ENCODE results near the gene SKI. TPM values are rescaled to one million over a fixed set of nuclear protein-coding genes. Genes with fewer than 3 reads are reported as not detected.
A peak's percentile ranks its signal among the peaks of the same experiment; 100 is the strongest.

The SKI gene
- total RNA-seq, 1 donor from 2014 or later: 132 TPM

GRCh38 chr1:2184934-2185333, 43.2 kb upstream of the SKI start:
- no peaks in the 10 kb centered on the region for H3K9me3 Mint-ChIP-seq (ENCODE audit: unreplicated experiment)
- no peak overlapping the region for H3K27ac Mint-ChIP-seq (ENCODE audit: unreplicated experiment)
- H3K4me3 Mint-ChIP-seq (ENCODE audit: unreplicated experiment): no peak overlapping the region
- no peak for DNase-seq (ENCODE audit: extremely low spot score, unreplicated experiment)
- peaks cover 4% of the 10 kb centered on the region for H3K4me1 Mint-ChIP-seq (ENCODE audit: unreplicated experiment)
- H3K27me3 Mint-ChIP-seq (ENCODE audit: unreplicated experiment): no peaks in the 10 kb centered on the region
- no peak for TF ChIP-seq CTCF (IDR thresholded peaks at IDR 0.05)
- peaks cover 5% of the 10 kb centered on the region for H3K36me3 Mint-ChIP-seq (ENCODE audit: unreplicated experiment)

GRCh38 chr1:2185880-2186855, 42.0 kb upstream of the SKI start:
- Mint-ChIP-seq H3K27me3 (ENCODE audit: unreplicated experiment) (no peaks in the 10 kb centered on the region), H3K4me3 (ENCODE audit: unreplicated experiment) (no peak overlapping the region), H3K4me1 (ENCODE audit: unreplicated experiment) (peaks cover 14% of the 10 kb centered on the region), H3K36me3 (ENCODE audit: unreplicated experiment) (peaks cover 5% of the 10 kb centered on the region), H3K9me3 (ENCODE audit: unreplicated experiment) (no peaks in the 10 kb centered on the region), H3K27ac (ENCODE audit: unreplicated experiment) (no peak overlapping the region)
- DNase-seq (ENCODE audit: extremely low spot score, unreplicated experiment): no peak
- no peak for TF ChIP-seq CTCF (IDR thresholded peaks at IDR 0.05)

- Mint-ChIP-seq H3K27ac (ENCODE audit: unreplicated experiment) (no peak overlapping the region), H3K27me3 (ENCODE audit: unreplicated experiment) (no peaks in the 10 kb centered on the region), H3K4me1 (ENCODE audit: unreplicated experiment) (peaks cover 17% of the 10 kb centered on the region), H3K4me3 (ENCODE audit: unreplicated experiment) (no peak overlapping the region), H3K36me3 (ENCODE audit: unreplicated experiment) (peaks cover 5% of the 10 kb centered on the region), H3K9me3 (ENCODE audit: unreplicated experiment) (no peaks in the 10 kb centered on the region)
- TF ChIP-seq CTCF (IDR thresholded peaks at IDR 0.05): no peak
- no peak for DNase-seq (ENCODE audit: extremely low spot score, unreplicated experiment)
Measured at GRCh38 chr1:2186901-2187300, 41.2 kb upstream of the SKI start.

GRCh38 chr1:2187619-2188018, 40.5 kb upstream of the SKI start:
- H3K36me3 Mint-ChIP-seq (ENCODE audit: unreplicated experiment): peaks cover 5% of the 10 kb centered on the region
- no peak for DNase-seq (ENCODE audit: extremely low spot score, unreplicated experiment)
- H3K27me3 Mint-ChIP-seq (ENCODE audit: unreplicated experiment): no peaks in the 10 kb centered on the region
- H3K4me1 Mint-ChIP-seq (ENCODE audit: unreplicated experiment): peaks cover 17% of the 10 kb centered on the region
- peak overlapping the region; percentile 50 for H3K27ac Mint-ChIP-seq (ENCODE audit: unreplicated experiment)
- H3K9me3 Mint-ChIP-seq (ENCODE audit: unreplicated experiment): no peaks in the 10 kb centered on the region
- no peak for TF ChIP-seq CTCF (IDR thresholded peaks at IDR 0.05)
- H3K4me3 Mint-ChIP-seq (ENCODE audit: unreplicated experiment): no peak overlapping the region

- peak overlapping the region; percentile 59 for H3K27ac Mint-ChIP-seq (ENCODE audit: unreplicated experiment)
- no peak overlapping the region for H3K4me3 Mint-ChIP-seq (ENCODE audit: unreplicated experiment)
- no peak for DNase-seq (ENCODE audit: extremely low spot score, unreplicated experiment)
- H3K36me3 Mint-ChIP-seq (ENCODE audit: unreplicated experiment): peaks cover 5% of the 10 kb centered on the region
- peaks cover 22% of the 10 kb centered on the region for H3K4me1 Mint-ChIP-seq (ENCODE audit: unreplicated experiment)
- no peaks in the 10 kb centered on the region for H3K9me3 Mint-ChIP-seq (ENCODE audit: unreplicated experiment)
- no peaks in the 10 kb centered on the region for H3K27me3 Mint-ChIP-seq (ENCODE audit: unreplicated experiment)
- no peak for TF ChIP-seq CTCF (IDR thresholded peaks at IDR 0.05)
Measured at GRCh38 chr1:2188336-2188735, 39.8 kb upstream of the SKI start.

Data from osteocyte (in vitro differentiated cells).